Gastroesophageal sphincter (tissue), 4 donors: Measurements from ENCODE around the gene MED25. TPM values are rescaled to one million over a fixed set of nuclear protein-coding genes. Genes with fewer than 3 reads are reported as not detected.
A peak's percentile ranks its signal among the peaks of the same experiment; 100 is the strongest.

Experiments
- ATAC-seq: fragments of 150-250 bp; one replicate; pipeline ENCODE4 v1.9.1; 2016; ENCODE audit warnings: mild to moderate bottlenecking, moderate library complexity
- H3K27ac ChIP-seq, 4 donors: fragments of 200-600 bp; sonication (generic) in 3 of 4; 1 replicate in 3 of 4; 2 replicates in 1 of 4; pipeline ENCODE4 v1.5.1; 2016 to 2019
- H3K27me3 ChIP-seq: fragments of 200-600 bp; sonication (generic); one replicate; pipeline ENCODE4 v1.5.1; 2019
- H3K36me3 ChIP-seq, 2 donors: fragments of 200-600 bp; sonication (generic); one replicate each; pipeline ENCODE4 v1.5.1; 2019; ENCODE audit warnings: control low read depth in 1 of 2
- H3K4me1 ChIP-seq, 3 donors: fragments of 200-600 bp; sonication (generic); 1 replicate in 2 of 3; 2 replicates in 1 of 3; pipeline ENCODE4 v1.5.1; 2016 to 2019; ENCODE audit warnings: control low read depth in 2 of 3
- H3K4me3 ChIP-seq, 2 donors: fragments of 200-600 bp; sonication (generic); one replicate each; pipeline ENCODE4 v1.5.1; 2019; ENCODE audit warnings: mild to moderate bottlenecking in 1 of 2, moderate library complexity in 1 of 2
- H3K9me3 ChIP-seq, 3 donors: fragments of 200-600 bp; sonication (generic); one replicate each; pipeline ENCODE4 v1.5.1; 2017 to 2019; ENCODE audit warnings: control low read depth in 2 of 3
- CTCF ChIP-seq, 4 experiments: fragments of 200-600 bp in 2 of 4; fragments of 450-650 bp in 2 of 4; sonication (generic) in 1 of 4; IDR thresholded peaks; one replicate each; pipeline ENCODE4 v1.5.1; 2017 to 2019; ENCODE audit warnings: antibody characterized with exemption in 4 of 4, mild to moderate bottlenecking in 2 of 4, moderate library complexity in 2 of 4
- EP300 ChIP-seq: sonication (generic); formaldehyde crosslinking; IDR thresholded peaks from one replicate; pipeline ENCODE4 v1.6.1; 2017; ENCODE audit warnings: antibody characterized with exemption, mild to moderate bottlenecking
- POLR2A ChIP-seq, 2 donors: fragments of 450-650 bp; IDR thresholded peaks; one replicate each; pipeline ENCODE4 v1.6.1; 2017; ENCODE audit warnings: antibody characterized with exemption in 2 of 2, mild to moderate bottlenecking in 2 of 2, moderate library complexity in 1 of 2
- POLR2AphosphoS5 ChIP-seq: sonication (generic); formaldehyde crosslinking; IDR thresholded peaks from one replicate; pipeline ENCODE4 v1.6.1; 2017; ENCODE audit warnings: antibody characterized with exemption
- WGBS, 2 donors: methylation state at CpG; one replicate each; pipeline ENCODE4 v1.1.5; 2018; ENCODE audit warnings: low coverage in 1 of 2; 5-methylcytosine and 5-hydroxymethylcytosine counted together
- total RNA-seq, 4 donors: library from RNA; depleted of rRNA; stranded (reverse); fragments of >200 nt; gene quantifications; one replicate each; pipeline ENCODE4 v1.1.0, GENCODE V29; 2016

MED25 gene
- total RNA-seq, 4 donors from 2014 or later, result 26.7 to 36.1 (median 28.7) TPM

- WGBS, 2 donors, result 0% methylated on average over 7 to 10 of the region's 15 CpGs
- Histone ChIP-seq H3K27ac (peak overlapping the region; percentile 56 to 98 (median 91)), H3K36me3 (peaks cover 0 to 41% of the 10 kb centered on the region in 2 donors), H3K9me3 (no peaks in the 10 kb centered on the region), H3K27me3 (no peaks in the 10 kb centered on the region), H3K4me1 (peaks cover 0 to 83% (median 35%) of the 10 kb centered on the region in 3 donors), H3K4me3 (peak overlapping the region; percentile 0 to 59)
- TF ChIP-seq EP300, result no peak
- peak; percentile 37 for TF ChIP-seq POLR2AphosphoS5
- ATAC-seq, result peak; percentile 6
Observed at GRCh38 chr19:49869009-49869483, 51.0 kb downstream of the MED25 start.

GRCh38 chr19:49869484-49870308, 51.6 kb downstream of the MED25 start:
- H3K4me1 ChIP-seq, result peaks cover 0 to 83% (median 35%) of the 10 kb centered on the region in 3 donors
- peak overlapping the region; percentile 48 to 59 for H3K4me3 ChIP-seq
- H3K27ac ChIP-seq, result peak overlapping the region; percentile 55 to 98 (median 91)
- ATAC-seq, result peak; percentile 90
- H3K9me3 ChIP-seq, result no peaks in the 10 kb centered on the region
- H3K27me3 ChIP-seq, result no peaks in the 10 kb centered on the region
- peaks cover 0 to 42% of the 10 kb centered on the region in 2 donors for H3K36me3 ChIP-seq
- WGBS, 2 donors, result 0 to 1% methylated on average over 8 to 11 of the region's 67 CpGs
- TF ChIP-seq POLR2A (IDR thresholded peaks at IDR 0.05) (peak; percentile 40 to 59), EP300 (no peak), POLR2AphosphoS5 (peak; percentile 67), CTCF (IDR thresholded peaks at IDR 0.05) (peak in 1 of 4 experiments; percentile 14)

GRCh38 chr19:49870309-49870901, 52.3 kb downstream of the MED25 start:
- Histone ChIP-seq H3K27ac (peak overlapping the region; percentile 55 to 93 (median 91)), H3K9me3 (no peaks in the 10 kb centered on the region), H3K36me3 (peaks cover 0 to 42% of the 10 kb centered on the region in 2 donors), H3K4me3 (peak overlapping the region; percentile 48 to 59), H3K27me3 (no peaks in the 10 kb centered on the region), H3K4me1 (peaks cover 0 to 83% (median 37%) of the 10 kb centered on the region in 3 donors)
- ATAC-seq, result no peak
- WGBS, 2 donors, result 79% methylated on average over 3 of the region's 15 CpGs; no CpG with 5 or more reads in 1 of the 2 donors
- TF ChIP-seq POLR2AphosphoS5 (no peak), POLR2A (IDR thresholded peaks at IDR 0.05) (no peak), CTCF (IDR thresholded peaks at IDR 0.05) (no peak), EP300 (no peak)

DNA sequence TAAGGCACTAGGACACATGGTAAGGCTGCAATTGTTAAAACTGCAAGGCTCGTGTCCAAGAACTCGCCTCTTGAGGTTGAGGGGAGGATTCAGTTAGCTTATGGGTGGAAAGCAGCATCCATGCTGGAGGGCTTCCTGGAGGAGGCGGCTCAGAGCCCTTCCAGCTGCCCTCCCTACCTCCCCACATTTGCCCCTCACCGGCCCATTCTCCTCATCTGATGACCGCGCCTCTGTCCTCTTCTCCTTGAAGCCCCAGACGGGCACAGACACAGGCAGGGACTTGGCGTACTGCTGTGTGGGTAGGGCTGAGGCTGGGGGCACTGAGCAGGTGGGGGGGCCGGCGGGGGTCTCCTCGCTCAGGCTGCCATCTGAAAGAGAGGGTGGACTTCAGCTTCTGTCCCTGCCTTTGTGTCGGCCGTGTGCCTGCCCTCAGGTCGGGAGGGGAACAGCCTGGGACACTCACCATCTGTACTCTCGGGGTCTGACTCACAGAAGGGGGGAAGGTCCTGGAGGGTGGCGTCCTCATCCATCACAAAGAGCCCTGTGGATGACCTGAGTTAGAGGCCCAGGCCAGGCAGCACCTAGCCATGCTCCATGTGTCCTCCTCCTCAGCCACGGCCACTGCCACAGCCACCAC, 53.4 kb downstream of the MED25 start:
- Histone ChIP-seq H3K27ac (peak overlapping the region in 1 of 4 donors; percentile 17), H3K4me1 (peaks cover 0 to 78% (median 32%) of the 10 kb centered on the region in 3 donors), H3K36me3 (peaks cover 0 to 42% of the 10 kb centered on the region in 2 donors), H3K27me3 (no peaks in the 10 kb centered on the region), H3K4me3 (no peak overlapping the region), H3K9me3 (no peaks in the 10 kb centered on the region)
- WGBS, 2 donors, result 80 to 84% methylated on average over 3 to 4 of the region's 17 CpGs
- TF ChIP-seq CTCF (IDR thresholded peaks at IDR 0.05), result no peak
- TF ChIP-seq POLR2A (IDR thresholded peaks at IDR 0.05), result no peak
- no peak for TF ChIP-seq EP300
- no peak for ATAC-seq
